ENCODE results near the gene NCKAP5.

The NCKAP5 gene

DNA sequence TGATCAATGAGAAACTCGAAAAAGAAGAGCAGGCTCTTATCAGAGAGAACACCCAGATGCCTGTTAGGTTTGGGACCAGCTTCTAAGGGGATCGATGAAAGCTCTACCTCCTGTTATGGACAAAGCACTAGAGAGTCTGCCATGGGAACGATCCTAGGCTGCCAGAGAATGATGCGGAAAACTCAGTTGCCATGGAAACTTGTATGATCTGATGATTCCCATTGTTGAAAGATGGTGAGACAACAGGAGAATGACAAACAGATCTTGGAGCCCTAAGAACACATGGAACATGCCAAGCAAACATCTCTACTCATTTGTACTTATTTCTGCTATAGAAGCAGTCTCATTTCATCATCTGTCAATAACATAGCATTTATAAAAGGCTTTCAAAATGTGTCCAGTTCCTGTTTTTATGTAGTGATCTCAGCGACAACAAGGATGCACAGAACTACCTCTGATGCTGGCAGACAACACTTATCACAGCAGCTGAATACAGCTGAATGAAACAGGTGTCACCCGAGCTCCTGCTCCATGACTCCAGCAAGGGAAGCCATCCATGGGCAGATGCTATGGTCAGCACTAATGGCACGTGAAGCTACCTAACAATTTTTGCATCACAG is 59.6 kb downstream of the NCKAP5 start:
- Histone ChIP-seq H3K4me1 (ENCODE audit: control insufficient read depth in 1 of 2, insufficient read depth in 1 of 2, low read depth in 1 of 2, low read length in 1 of 2) (no peaks in the 10 kb centered on the region), H3K27ac (no peak overlapping the region)
- TF ChIP-seq, protein P1, sequence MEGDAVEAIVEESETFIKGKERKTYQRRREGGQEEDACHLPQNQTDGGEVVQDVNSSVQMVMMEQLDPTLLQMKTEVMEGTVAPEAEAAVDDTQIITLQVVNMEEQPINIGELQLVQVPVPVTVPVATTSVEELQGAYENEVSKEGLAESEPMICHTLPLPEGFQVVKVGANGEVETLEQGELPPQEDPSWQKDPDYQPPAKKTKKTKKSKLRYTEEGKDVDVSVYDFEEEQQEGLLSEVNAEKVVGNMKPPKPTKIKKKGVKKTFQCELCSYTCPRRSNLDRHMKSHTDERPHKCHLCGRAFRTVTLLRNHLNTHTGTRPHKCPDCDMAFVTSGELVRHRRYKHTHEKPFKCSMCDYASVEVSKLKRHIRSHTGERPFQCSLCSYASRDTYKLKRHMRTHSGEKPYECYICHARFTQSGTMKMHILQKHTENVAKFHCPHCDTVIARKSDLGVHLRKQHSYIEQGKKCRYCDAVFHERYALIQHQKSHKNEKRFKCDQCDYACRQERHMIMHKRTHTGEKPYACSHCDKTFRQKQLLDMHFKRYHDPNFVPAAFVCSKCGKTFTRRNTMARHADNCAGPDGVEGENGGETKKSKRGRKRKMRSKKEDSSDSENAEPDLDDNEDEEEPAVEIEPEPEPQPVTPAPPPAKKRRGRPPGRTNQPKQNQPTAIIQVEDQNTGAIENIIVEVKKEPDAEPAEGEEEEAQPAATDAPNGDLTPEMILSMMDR (IDR thresholded peaks at IDR 0.05): no peak

DNA sequence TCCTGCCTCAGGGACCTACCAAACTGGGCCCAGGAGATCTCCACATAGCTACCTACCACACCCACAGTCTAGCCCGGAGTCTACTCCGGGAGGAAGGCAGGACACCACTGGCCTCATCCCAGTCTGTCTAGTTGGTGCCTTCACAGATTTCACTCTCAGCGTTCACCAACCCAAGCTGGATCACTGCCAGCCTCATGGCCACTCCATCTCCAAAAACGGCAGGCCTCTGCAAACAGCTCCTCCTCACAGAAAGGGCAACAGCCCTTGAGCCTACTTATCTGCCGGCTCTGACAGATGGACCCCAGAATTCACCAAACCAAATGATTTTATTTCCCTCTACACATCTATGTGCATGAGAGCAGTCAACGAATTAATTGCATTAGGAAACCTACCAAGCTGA is 61.3 kb downstream of the NCKAP5 start:
- H3K4me1 ChIP-seq (ENCODE audit: control insufficient read depth in 1 of 2, insufficient read depth in 1 of 2, low read depth in 1 of 2, low read length in 1 of 2): no peaks in the 10 kb centered on the region
- no peaks in the 10 kb centered on the region for H3K27me3 ChIP-seq
- H3K9me3 ChIP-seq: no peaks in the 10 kb centered on the region
- TF ChIP-seq, protein P1 (IDR thresholded peaks at IDR 0.05): no peak
- H3K4me3 ChIP-seq (ENCODE audit: low read depth in 1 of 2, low read length in 1 of 2): no peak overlapping the region
- no peak overlapping the region for H3K27ac ChIP-seq
- no peaks in the 10 kb centered on the region for H3K36me3 ChIP-seq

More for the DNA sequence above, 59.6 kb downstream of the NCKAP5 start:
- H3K36me3 ChIP-seq: no peaks in the 10 kb centered on the region
- H3K9me3 ChIP-seq: no peaks in the 10 kb centered on the region
- no peak overlapping the region for H3K4me3 ChIP-seq (ENCODE audit: low read depth in 1 of 2, low read length in 1 of 2)
- no peaks in the 10 kb centered on the region for H3K27me3 ChIP-seq

DNA sequence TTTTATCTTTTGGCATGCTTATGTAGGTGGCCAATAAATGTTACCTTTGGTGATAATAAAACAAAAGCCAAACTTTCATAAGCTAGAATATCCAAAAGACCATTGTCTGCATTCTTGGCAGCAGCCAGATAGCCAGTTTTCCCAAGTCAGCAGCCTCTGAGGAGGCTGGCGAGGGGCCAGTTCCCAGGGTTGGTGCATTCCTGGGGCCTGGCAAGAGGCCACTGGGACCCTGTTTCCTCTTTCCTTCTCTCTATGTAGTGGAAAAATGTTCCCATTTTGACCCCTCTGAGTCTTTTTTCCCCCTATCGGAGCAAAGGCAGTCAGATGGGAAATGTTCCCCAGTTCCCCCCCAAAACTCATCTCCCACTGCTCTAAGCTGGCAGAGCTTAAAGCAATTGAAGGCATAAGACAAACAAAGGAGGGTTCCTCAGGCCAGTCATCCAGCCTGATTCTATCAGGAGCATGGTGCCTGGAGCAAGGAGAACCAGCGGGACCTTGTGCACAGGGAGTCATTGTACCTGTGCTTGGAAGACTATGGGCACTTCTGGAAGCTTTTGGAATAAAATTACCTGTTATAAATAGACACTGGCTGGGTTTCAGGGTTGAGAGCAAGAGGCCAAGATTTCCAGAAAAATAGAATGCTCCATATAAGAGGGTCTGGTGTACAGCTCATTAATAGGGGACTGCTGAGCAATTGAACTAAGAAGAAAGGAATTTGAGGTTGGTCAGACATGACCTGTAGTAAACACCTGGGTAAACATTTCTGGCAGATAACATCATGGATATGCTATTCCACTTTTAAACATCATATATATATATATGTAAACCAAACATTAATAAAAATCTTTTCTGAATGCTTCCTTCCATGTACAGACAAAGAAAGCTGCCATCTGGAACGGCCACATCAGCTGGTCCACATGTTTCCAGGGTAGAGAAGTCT is 63.4 kb downstream of the NCKAP5 start:
- H3K9me3 ChIP-seq: no peaks in the 10 kb centered on the region
- no peak overlapping the region for H3K4me3 ChIP-seq (ENCODE audit: low read depth in 1 of 2, low read length in 1 of 2)
- H3K27ac ChIP-seq: no peak overlapping the region
- H3K4me1 ChIP-seq (ENCODE audit: control insufficient read depth in 1 of 2, insufficient read depth in 1 of 2, low read depth in 1 of 2, low read length in 1 of 2): no peaks in the 10 kb centered on the region
- TF ChIP-seq, protein P1 (IDR thresholded peaks at IDR 0.05): no peak
- H3K27me3 ChIP-seq: no peaks in the 10 kb centered on the region
- H3K36me3 ChIP-seq: no peaks in the 10 kb centered on the region

DNA sequence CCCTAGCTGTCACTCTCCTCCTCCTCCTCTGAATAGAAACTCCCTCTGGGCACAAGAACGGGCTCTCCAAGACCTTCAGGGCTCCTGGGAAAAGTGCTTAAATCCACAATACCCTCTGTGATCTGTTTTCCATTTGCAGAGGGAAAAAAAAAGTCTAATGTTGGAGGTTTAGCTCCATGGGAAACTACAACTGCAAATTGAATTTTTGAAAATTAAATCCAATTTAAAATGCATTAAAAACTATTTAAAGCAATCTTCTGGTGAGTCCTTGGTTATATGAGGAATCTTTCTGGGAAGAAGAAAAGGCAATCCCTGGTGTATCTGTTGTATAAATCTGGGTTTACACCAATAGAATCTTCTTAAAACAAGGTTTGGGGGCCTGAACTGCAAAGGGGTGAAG is 64.3 kb downstream of the NCKAP5 start:
- no peaks in the 10 kb centered on the region for H3K9me3 ChIP-seq
- no peak overlapping the region for H3K27ac ChIP-seq
- TF ChIP-seq, protein P1 (IDR thresholded peaks at IDR 0.05): no peak
- H3K4me3 ChIP-seq (ENCODE audit: low read depth in 1 of 2, low read length in 1 of 2): no peak overlapping the region
- no peaks in the 10 kb centered on the region for H3K36me3 ChIP-seq
- no peaks in the 10 kb centered on the region for H3K4me1 ChIP-seq (ENCODE audit: control insufficient read depth in 1 of 2, insufficient read depth in 1 of 2, low read depth in 1 of 2, low read length in 1 of 2)
- no peaks in the 10 kb centered on the region for H3K27me3 ChIP-seq

DNA sequence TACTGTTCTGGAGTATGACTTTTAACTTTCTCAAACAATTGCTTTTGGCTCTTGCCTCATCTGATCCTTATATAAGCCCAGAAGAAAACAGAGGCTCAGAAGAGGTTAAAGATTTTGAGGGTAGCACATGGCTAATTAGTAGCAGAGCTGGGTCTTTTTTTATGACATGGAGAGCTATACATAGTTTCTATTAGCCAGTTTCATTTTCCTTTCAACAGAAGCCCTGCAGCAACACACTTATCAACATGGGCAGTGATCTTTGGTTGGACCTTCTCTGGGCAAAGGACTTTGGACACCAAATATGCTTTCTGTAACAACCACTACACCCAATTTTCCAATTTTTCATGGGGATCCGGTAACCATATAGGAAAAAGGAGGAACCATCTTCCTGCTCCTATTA is 64.9 kb downstream of the NCKAP5 start:
- TF ChIP-seq, protein P1 (IDR thresholded peaks at IDR 0.05): no peak
- Histone ChIP-seq H3K36me3 (no peaks in the 10 kb centered on the region), H3K27me3 (no peaks in the 10 kb centered on the region), H3K4me3 (ENCODE audit: low read depth in 1 of 2, low read length in 1 of 2) (no peak overlapping the region), H3K4me1 (ENCODE audit: control insufficient read depth in 1 of 2, insufficient read depth in 1 of 2, low read depth in 1 of 2, low read length in 1 of 2) (no peaks in the 10 kb centered on the region), H3K27ac (no peak overlapping the region), H3K9me3 (no peaks in the 10 kb centered on the region)
